HG02798 (cell line): Measurements from ENCODE around the gene THADA.

Experiments
- ATAC-seq: cut with Tn5 transposase; IDR thresholded peaks from one replicate; pipeline ENCODE4 v1.9.1; 2021; ENCODE audit warnings: mild to moderate bottlenecking; ENCODE audit not compliant: unreplicated experiment, poor library complexity

THADA gene

GRCh38 chr2:43230951-43231827 lies 364.6 kb downstream of the THADA start:
- ATAC-seq = no peak

GRCh38 chr2:43230351-43230885 lies 365.4 kb downstream of the THADA start:
- ATAC-seq = no peak

- ATAC-seq = no peak
These were observed 366.8 kb downstream of the THADA start for GRCh38 chr2:43228756-43229659.

- no peak for ATAC-seq
These were observed 367.5 kb downstream of the THADA start for GRCh38 chr2:43228321-43228751.

GRCh38 chr2:43227830-43228281 lies 368.0 kb downstream of the THADA start:
- ATAC-seq = no peak

DNA sequence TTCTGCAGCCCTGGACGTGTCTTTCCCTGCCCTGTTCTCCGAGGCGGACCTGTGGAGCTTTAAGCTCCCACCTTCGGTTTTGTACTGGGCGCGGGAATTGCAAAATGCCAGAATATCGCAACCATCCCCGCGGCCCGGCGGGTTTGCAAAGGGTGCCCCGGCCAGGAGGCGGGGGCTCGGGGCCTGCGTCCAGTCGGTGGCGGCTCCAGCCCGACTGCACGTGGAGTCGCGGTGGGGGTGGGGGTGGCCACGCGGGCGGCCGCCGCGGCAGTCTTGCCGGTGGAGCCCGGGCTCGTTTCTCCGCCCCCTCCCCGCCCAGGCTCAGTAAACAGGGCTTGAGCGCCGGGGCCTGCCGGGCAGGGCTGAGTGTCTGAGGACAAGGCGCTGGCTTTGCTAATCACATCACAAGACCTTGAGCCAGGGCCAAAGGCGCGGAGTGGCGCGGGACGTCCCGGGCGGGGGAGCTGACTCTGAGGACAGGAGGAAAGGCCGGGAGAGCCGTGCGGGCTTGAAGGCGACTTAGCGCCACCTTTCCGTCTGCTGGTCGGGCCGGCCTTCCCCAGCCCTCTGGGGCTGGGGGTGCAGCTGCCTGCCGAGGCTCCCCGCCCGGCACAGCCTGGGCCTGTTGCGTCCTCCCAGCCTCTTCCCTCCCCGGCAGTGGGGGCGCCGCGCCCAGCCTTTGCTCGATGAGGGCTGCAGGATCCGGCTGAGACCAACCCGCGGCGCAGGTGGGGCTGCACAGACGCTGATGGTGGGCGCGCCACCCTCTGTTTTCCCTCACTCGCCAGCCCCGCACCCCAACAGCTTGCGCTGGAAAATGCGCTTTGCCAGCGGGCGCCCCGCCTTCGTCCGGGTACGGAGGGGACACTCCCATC lies 368.6 kb downstream of the THADA start:
- ATAC-seq = peak; percentile 15

- ATAC-seq = peak; percentile 69
These were observed 369.3 kb downstream of the THADA start, which contains the start of gene ZFP36L2 for GRCh38 chr2:43226558-43226954. Gene ZFP36L2, minus strand, starts transcription at chr2:43226606. Its CDS starts 291 bp downstream, at chr2:43226315.

- peak; percentile 38 for ATAC-seq
These were observed 369.9 kb downstream of the THADA start for GRCh38 chr2:43225788-43226557.

DNA sequence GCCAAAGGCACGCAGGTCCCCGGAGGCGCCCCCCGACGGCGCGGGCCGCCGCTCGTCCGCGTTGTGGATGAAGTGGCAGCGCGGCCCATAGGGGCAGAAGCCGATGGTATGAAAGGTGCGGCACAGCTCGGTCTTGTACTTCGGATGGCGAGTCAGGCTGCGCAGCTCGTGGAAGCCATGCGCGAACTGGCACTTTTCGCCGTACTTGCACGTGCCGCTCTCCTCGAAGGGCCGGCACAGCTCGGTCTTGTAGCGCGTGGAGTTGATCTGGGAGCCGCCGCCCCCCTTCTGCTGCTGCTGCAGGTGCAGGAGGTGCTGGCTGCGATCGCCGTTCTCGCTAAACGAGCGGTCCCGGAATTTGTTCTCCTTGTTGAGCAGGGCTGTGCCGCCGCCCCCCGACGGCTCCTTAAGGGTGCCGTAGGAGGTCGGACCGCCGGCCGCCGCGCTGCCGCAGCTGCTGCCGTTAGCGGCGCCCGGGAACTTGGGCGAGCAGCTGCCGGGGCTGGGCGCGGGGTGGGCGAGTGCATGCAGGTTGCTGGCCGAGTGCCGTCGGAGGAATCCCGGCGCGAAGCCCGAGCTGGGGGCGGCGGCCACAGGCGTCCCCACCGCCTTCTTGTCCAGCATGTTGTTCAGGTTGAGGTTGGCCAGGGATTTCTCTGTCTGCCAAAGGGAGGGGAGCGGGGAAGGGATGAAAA lies 370.6 kb downstream of the THADA start:
- peak; percentile 0 for ATAC-seq

DNA sequence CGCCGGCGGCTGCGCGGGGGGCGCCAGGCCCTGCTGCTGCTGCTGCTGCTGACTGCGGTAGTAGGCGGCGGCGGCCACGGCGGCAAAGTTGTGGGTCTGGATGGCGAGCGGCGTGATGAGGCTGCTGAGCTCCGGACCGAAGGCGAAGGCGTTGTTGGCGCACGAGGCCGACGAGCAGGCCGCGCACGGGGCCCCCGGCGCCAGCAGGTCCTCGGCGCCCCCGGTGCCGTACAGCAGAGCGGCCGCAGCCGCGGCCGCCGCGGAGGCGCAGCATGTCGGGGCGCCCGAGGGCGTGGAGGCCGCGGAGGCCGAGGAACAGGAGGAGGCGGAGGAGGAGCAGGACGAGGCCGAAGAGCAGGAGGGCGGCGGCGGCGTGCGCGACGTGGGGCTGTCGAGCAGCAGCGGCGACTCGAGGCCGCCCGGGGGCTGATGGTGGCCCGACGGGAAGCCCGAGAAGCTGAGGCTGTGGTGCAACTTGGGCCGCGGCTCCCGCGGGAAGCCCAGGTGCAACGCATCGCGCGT lies 371.2 kb downstream of the THADA start:
- ATAC-seq = no peak

DNA sequence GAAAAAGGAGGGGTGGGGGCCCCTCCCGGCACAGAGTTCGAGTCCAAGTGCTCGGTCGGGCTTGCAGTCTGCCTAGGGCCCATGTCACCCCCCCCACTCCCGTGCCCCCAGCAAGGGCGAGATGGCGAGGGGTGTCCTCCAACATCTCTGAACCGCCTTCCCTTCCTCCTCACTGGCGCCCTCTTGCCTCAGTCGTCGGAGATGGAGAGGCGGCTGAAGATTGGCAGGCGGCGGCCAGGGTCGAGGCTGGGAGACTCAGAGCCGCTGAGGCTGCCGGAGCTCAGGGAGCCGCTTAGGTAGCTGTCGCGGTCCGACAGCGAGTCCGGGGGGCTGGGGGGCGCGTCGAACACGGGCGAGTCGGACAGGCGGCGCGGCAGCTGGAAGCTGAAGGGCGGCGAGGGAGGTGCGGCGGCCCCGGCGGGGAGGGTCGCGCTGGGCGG lies 371.7 kb downstream of the THADA start:
- ATAC-seq = no peak

DNA sequence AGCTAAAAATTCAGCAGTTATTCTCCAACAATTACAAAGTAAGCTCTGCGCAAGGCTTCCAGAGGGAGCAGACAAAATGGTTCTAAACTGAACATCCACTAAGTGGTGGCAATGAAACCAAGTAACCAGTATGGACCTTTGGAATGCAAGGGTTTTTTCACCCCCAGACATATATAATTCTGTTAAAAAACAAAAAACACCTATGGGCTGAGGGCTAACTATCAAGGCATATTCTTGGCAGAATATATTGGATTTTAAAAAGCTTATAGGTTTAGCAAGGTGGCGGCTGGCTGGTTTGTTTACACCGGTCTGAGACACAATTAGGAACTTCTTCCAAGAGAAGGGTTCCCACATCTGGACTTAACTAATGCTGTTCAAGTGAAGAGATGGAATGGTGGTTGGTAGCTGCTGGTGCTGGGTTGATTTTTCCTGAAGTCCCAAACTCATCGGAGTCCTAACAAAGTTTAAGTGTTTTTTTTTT lies 372.3 kb downstream of the THADA start:
- no peak for ATAC-seq

- no peak for ATAC-seq
These were observed 373.1 kb downstream of the THADA start for GRCh38 chr2:43222475-43223309.

- no peak for ATAC-seq
These were observed 373.9 kb downstream of the THADA start for GRCh38 chr2:43221763-43222474.

GRCh38 chr2:43221124-43221762 lies 374.6 kb downstream of the THADA start:
- no peak for ATAC-seq

DNA sequence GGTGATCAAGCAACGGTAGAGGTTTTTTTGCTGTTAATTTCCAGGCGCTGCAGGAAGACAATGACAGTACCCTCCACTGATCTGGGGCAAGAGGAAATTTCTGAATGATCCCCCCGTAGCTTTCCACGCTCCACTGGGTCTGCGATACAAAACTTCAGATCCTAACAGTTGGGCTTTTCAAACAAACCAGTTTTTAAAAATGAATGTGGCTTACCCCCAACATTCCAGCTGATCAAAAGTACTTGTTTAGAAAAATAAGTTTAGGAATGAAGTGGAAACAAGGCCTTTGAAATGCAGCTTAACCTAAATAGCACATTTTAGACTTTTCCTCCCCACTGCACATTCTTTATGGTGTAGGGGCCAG lies 375.1 kb downstream of the THADA start:
- no peak for ATAC-seq
